EH (cell line): ENCODE data around the gene TNNI2.
"Not testable (repeated sequence)": the region's sequence is repeated elsewhere in the genome, so short reads cannot be mapped to it uniquely, and the experiment has no call there.

Source experiments
- DNase-seq: peaks from one replicate; pipeline ENCODE4 v3.0.0-alpha.2; 2015; ENCODE audit warnings: low read depth

TNNI2 gene

DNA sequence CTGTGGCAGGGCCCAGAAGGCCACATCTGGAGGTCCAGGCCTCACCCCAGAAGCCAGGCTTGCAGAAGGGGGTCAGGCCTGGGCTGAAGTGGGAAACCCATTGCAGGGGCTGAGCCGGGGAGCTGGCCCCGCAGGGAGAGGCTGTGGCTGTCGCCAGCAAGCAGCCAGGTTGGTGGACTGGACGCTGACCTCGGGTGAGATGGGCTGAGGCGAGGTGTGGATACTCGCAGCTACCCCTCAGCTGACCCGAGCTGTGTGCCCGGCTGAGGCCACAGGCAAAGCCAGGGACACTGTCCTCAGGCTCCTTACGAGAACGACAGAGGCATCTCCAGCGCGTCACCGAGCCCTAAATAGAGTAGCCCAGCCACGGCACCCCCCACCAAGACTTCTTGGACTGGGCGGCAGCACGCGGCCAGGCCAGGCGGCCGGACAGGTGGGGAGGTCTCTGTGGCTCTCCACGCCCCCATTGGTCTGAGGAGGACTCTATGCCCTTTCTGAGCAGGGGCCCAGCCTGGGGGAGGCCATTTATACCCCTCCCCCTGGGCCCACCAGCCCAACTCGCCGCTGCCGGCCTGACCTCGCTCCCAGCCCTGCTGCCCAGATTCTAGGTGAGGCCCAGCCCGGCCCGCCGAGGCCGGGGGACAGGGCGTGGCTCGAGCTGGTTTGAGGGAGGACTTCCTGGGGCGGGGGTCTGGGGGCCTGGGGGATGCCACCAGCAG is at the start of gene TNNI2:
TNNI2 (plus strand) TSS at position 556 of the 719 bp plus-strand sequence. CDS start 716 bp downstream, outside the sequence.
- DNase-seq: no peak

DNA sequence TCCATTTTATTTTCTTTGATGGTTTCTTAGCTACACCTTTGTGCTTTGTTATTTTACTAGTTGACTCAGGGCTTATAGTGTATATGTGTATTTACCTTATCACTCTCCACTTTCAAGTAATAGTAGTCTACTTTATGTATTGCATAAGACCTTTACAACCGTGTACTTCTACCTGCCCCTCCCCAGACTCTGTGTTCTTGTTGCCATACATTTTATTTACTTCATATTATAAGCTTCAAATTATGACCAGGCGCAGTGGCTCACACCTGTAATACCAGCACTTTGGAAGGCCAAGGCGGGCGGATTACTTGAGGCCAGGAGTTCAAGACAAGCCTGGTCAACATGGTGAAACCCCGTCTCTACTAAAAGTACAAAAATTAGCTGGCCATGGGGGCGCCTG is 46.9 kb upstream of the TNNI2 start:
- DNase-seq: no peak

DNA sequence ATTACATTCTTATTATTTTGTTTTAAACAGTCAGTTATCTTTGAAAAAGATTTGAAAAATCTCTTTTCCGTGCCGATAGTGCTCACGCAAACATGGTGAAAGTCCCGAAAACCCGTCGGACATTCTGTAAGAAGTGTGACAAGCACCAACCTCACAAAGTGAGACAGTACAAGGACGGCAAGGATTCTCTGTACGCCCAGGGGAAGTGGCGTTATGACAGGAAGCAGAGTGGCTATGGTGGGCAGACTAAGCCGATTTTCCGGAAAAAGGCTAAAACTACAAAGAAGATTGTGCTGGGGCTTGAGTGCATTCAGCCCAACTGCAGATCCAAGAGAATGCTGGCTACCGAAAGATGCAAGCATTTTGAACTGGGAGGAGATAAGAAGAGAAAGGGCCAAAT is 46.3 kb upstream of the TNNI2 start:
- no peak for DNase-seq

DNA sequence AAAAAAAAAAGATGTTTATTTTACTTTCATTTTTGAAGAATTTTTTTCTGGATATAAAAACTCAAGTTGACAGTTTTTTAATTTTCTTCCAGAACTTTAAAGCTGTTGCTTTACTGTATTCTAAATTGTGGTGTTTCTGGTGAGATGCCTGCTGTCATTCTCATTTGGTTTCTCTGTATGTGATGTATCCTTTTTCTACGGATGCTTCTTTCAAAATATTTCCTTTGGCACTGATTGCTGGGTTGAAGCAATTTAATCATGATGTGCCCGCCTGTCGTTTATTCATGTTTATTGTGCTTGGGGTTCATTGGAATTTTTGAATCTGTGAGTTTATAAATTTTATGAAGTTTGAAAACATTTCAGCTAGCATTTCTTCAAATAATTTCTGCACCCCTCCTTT is 45.7 kb upstream of the TNNI2 start:
- DNase-seq: peak; percentile 14

DNA sequence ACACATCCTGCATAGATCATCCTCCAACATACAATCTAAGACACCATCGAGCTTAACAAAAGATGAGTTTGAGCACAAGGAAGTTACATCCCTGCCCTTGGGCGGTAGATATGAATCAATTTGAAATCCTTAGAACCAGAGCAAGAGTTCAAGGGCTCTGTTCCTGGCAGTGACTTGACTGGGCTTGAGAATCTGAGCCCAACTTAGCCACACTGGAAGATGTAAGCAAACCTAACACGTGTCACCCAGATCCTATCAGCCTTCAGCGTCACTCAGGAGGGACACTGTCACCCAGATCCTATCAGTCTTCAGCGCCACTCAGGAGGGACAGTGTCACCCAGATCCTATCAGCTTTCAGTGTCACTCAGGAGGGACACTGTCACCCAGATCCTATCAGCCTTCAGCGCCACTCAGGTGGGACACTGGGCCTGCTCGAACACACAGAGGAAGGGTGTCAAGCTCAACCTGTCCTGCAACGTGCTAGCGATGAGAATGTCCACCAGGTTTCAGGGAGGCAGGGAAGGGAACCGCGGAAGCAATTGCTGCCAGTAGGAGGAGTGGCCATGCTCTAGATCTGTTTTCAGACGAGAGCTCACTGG is 42.3 kb upstream of the TNNI2 start:
- DNase-seq: no peak

DNA sequence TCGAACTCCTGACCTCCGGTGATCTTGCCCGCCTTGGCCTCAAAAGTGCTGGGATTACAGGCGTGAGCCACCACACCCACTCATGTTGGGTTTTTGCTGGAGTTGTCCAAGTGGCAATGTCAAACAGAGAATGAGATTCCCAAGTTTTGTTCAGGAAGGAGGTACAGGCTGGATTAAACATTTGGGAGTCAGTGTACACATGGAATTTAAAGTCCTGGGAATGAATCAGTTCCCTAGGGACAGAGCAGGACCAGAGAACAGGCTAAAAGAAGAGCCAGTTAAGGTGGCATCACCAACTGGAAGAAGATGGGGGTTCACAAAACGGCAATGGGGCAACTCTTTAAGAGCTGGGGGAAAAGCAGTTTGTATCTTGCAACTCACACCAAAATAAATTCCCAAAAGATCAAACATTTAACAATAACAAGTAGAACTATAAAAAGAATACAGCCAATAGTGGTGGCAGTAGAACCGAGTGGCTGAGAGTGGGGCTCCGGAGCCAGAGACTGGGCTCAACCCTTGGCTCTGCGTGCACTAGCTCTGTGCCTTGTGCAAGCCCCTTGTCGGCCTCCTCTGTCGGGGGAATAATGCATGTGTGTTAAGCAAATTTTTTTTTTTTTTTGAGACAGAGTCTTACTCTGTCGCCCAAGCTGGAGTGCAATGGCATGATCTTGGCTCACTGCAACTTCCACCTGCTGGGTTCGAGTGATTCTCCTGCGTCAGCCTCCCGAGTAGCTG is 41.2 kb upstream of the TNNI2 start:
- no peak for DNase-seq

DNA sequence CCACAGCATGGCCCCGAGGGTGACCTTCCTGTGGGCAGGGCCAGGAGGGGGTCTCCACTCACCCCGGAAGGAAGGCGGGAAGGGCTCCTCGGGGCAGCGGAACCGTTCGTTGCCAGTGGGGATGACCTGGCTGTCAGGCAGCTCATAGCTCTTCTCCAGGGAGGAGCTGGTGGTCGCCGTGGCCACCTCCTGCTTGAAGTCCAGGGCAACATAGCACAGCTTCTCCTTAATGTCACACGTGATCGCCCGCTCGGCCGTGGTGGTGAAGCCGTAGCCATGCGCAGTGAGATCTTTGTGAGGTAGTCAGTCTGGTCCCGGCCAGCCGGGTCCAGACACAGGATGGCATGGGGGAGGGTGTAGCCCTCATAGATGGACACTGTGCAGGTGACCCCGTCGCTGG is 35.5 kb upstream of the TNNI2 start:
- DNase-seq: no peak

DNA sequence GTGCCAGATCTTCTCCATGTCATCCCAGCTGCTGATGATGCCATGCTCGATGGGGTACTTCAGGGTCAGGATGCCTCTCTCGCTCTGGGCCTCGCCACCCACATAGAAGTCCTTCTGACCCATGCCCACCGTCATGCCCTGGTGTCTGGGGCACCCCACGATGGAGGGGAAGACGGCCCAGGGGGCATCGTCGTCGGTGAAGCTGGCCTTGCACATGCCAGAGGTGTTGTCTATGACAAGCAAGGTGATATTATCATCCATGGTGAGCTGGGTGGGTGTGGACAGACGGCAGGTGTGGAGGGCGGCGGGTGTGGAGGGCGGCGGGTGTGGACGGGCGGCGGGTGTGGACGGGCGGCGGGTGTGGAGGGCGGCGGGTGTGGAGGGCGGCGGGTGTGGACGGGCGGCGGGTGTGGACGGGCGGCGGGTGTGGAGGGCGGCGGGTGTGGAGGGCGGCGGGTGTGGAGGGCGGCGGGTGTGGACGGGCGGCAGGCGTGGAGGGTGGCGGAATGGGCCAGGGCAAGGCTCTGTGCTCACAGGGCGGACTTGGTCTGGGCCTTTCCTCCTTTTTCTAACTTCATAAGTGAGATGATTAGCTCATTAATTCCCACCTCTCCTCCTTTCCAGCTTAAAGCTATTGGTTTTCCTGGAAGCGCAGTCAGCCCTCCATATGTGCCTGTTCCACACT is 34.8 kb upstream of the TNNI2 start:
- DNase-seq: not testable (repeated sequence)

DNA sequence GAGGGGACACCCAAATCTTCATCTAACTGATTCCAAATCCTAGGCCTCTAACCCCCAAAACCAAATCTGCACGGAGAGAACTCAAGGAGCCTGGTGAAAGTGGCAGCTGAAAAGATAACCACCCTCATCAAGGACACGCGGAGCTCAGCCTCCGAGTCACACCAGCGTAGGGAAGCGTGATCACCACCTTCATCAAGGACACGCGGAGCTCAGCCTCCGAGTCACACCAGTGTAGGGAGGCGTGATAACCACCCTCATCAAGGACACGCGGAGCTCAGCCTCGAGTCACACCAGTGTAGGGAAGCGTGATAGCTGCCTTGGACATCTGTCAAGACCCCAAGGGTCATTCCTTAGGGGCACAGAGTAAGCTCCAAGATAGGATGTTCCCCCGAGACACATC is 33.3 kb upstream of the TNNI2 start:
- DNase-seq: no peak

DNA sequence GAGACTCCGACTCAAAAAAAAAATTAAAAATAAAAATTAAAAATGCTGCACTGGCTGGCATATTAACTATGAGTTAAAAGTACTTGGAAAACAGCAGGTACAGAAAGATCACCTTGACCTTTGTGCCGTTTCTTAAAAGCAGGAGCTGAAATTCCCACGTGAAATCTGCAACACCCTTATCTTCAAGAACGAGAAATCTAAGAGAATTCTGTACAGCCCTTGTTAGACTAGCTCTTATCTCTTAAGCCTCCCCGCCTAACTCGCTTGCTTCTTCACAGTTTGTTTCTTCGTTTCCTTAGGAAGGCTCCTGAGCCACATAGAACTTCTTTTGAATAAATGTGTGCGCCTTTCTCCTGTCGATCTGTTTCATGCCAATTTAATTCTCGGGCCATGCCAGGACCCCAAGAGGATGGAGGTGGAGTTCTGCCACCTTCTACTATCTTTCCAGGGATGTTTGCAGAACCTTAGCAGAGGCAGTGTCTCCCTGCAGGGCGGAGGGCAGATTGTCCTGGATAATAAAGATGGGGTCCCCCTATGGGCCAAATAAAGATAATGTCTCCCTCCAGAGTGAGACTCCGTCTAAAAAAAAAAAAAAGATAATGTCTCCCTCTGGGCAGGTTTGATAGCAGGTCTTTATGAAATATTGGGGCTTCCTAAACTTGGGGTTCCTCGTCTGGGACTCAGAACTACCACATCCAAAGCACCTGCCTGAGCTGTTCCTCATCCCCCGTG is 31.4 kb upstream of the TNNI2 start:
- no peak for DNase-seq

DNA sequence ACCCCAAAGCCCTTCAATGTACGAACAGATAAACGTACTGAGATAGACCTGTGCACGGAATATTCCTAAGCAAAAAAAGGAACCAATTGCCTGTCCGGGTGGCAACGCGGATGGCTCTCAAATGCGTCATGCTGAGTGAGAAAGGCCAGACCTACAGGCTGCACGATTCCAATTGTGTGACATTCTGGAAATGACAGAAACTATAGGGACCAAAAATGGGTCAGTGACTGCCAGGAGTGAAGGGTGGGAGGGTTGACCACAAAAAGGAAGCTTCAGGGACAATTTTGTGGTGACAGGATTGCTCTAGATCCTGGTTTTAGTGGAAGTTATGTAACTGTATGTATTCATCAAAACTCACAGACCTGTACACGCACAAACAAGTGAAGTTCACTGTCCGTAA is 28.0 kb upstream of the TNNI2 start:
- no peak for DNase-seq

DNA sequence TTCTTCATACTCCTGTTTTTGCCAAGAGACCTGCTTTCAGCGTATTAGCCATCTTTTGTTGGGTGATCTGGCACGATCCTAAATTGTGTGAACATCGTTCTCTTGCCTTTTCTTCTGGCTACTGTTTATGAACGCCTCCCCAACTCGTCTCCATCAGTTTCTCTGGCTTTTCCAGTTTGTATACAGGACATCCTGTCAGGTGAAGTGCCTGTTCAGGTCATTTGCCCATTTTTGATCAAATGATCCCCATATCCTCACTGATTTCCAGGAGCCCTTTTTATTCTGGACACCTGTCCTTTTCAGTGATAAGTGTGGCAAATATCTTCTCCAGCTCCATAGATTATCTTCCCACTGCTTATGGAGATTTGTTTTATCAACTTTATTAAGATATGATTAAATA is 26.5 kb upstream of the TNNI2 start:
- DNase-seq: no peak

DNA sequence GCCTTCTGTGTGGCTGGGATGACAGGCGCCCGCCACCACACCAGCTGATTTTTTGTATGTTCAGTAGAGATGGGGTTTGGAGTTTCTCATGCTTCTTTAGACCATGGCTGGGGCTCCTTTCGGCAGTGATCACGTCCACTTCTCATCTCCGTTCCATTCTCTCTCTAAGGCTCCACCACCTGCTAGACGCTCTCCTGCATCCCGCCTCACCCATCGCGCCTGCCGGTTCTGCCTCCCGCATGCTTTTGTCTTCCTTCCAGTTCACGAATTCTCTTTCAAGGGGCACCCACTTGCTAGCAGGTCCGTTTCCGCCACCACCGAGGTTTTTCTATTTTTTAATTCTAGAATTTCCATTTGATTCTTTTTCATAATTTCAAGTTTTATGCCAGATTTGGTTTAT is 26.0 kb upstream of the TNNI2 start:
- no peak for DNase-seq

DNA sequence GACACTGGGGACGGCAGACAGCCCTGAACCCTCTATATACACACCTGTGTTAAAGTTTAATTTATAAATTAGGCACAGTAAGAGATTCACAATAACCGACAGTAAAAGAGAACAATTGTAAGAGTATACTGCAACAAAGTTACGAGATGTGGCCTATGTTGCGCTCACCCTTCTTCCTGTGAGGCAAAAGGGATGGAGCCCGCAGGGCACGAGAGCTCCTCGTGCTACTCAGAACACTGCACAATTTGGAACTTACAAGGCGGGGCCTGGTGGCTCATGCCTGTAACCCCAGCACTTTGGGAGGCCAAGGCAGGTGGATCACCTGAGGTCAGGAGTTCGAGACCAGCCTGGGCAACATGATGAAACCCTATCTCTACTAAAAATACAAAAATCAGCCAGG is 25.4 kb upstream of the TNNI2 start:
- DNase-seq: not testable (repeated sequence)

DNA sequence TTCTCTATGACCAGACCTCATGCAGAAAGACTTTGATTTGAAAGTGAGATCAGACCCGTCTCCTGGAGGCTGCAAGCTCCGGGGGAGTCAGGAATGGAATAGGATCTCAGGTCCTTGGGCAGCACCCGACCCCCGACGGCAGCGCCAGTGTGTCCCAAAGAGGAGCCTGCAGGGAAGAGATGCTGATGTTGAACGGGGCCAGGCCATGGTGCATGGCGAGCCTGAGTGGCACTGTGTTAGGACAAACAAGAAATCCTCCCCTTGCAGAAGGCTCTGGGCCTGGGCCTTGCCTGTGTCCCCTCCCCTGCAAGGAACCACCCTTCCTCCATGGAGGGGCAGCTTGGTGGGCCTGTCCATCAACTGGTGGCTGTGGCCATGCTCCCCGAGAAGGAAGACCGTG is 24.1 kb upstream of the TNNI2 start:
- no peak for DNase-seq

DNA sequence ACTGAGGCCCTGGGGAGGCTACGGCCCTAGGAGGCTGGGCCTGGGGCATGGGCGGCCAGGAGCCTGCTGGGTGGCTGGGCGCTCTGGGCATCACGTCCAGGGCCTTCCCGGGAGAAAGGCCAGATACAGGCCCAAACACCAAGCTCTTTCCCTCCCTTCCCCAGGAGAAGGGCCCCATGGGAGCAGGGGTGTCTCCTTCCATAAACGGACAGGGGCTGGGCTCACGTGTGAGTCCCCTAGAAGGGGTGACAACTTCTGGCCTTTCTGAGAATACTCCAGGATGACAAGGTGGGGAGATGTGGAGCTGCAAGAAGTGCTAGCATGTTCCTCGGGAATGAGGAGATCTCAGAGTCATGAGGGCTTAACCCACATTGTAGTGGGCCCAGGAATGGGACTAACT is 23.5 kb upstream of the TNNI2 start:
- no peak for DNase-seq

DNA sequence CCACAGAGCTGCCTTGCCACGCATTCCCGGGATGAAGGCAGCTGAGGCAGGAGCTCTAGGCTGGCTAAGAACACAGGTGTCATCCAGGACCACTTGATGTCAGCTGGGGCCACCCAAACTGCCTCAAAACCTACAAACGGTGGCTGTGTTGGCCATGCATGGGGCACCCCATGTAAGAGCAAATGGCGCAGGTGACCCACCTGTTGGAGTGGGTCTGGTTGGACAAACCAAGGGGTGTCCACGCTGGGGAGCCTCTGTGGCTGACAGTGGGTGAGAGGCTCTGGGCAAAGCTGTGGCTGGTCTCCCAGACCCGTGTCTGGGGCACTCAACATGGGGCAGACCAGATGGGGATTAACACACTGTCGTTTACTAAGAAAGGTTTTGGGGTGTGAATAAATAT is 23.0 kb upstream of the TNNI2 start:
- DNase-seq: no peak

DNA sequence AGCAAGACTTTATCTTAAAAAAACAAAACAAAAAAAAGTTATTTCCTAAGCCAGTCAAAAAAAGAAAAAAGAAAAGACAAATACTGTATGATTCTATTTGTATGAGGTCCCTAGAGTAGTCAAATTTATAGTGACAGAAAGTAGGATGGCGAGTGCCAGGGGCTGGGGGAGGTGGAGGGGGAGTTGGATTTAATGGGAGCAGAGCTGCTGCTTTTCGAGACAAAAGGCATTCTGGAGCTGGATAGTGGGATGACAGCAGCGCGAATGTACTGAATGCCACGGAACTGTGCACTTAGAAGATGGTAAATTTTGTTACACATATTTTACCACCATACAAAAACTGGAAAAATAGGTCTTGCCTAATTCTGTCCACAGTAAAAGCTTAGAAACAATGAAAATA is 21.8 kb upstream of the TNNI2 start:
- no peak for DNase-seq

DNA sequence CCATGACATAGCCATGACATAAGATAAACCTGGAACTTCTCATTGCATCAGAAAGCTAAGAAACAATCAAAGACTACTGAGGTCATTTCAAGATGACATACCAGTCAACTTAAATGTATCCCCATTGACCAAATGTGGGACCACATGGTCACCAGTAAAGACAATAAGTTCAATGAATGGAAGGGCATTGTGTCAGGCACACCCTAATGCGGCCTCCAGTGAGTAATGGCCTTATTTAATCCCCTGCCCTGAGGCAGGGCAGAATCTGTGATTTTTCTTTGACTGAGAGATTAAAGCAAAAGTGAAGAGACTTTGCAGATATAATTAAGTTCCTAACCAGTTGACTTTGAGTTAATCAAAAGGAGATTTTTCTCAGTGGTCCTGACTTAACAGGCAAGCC is 21.3 kb upstream of the TNNI2 start:
- no peak for DNase-seq

DNA sequence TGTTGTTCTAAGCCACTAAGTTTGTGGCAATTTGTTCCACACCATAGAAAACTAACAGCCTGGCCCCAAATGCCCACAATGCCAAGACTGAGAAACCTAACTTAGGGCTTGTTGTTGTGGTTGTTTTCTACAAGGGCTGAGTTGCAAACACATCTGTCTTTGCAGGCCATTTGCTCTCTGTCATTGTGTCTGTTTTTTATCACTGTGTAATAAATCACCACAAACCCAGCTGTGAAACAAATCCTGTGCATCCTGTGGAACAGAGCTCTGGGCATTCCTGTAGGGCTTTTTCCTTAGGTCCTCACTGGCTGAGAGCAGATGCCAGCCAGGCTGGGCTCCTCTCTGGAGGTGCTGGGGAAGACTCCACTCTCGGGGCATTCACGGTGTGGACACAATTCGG is 19.7 kb upstream of the TNNI2 start:
- no peak for DNase-seq

DNA sequence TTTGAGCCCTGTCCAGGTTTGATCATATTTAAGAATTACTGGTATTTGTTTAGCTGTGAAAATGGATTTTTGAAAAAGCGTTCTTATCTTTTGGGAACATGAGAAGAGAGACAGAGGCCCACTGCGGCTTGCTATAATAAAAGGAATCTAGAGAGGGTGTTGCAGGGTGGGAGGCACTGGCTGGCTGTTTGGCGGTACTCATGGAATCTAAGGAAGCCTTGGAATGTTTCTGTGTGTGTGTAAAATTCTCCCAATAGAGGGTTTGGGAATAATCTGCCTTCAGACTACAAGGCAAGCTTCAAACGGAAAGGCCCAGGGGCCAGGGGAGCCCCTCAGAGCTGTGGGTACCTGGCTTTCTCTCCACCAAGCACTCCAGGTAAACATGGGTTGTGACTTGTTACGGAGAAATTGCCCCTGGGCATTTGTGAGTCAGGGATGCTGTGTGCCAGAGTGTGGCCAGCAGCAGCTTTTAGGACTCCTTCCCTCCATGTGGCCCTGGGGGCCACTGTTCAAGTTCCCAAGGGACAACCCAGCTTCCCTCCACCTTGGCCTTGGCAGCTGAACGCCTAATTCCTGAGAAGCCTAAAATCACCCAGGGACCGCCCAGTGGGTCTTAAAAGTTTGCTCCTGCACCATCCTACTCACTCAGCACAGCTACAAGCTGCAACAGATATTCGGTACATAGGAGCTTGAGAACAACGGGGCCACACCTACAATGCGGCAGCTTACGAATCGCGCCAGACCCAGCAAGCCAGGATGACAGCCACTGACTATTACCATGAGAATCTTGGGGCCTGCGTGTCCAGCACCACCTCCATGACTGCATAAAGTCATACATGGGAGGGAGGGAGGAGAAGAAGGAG is 18.1 kb upstream of the TNNI2 start:
- DNase-seq: peak; percentile 64
